Adipose tissue (tissue), 3 donors: Measurements from ENCODE around the gene YAE1. TPM values are rescaled to one million over a fixed set of nuclear protein-coding genes. Genes with fewer than 3 reads are reported as not detected.

Source experiments
- H3K27ac ChIP-seq: one replicate; pipeline ENCODE4 v1.5.1; 2013; ENCODE audit warnings: low read depth, low read length
- WGBS, 3 donors: extraction: QIAGEN DNeasy Blood & Tissue Kit; methylation state at CpG; one replicate each; pipeline ENCODE4 v1.1.7; 2013; 5-methylcytosine and 5-hydroxymethylcytosine counted together
- polyA plus RNA-seq, 3 donors: library from polyadenylated mRNA; stranded (reverse); fragments of 200-250 nt; gene quantifications; one replicate each; pipeline ENCODE4 v1.2.3, GENCODE V29; 2013
- donor health status: healthy with polysubstance abuse.
- donor health status: Bipolar disorder and iron deficiency.
- donor health status: healthy.

Gene YAE1
- polyA plus RNA-seq, 3 donors = 10.4 to 16.8 (median 11.7) TPM

DNA sequence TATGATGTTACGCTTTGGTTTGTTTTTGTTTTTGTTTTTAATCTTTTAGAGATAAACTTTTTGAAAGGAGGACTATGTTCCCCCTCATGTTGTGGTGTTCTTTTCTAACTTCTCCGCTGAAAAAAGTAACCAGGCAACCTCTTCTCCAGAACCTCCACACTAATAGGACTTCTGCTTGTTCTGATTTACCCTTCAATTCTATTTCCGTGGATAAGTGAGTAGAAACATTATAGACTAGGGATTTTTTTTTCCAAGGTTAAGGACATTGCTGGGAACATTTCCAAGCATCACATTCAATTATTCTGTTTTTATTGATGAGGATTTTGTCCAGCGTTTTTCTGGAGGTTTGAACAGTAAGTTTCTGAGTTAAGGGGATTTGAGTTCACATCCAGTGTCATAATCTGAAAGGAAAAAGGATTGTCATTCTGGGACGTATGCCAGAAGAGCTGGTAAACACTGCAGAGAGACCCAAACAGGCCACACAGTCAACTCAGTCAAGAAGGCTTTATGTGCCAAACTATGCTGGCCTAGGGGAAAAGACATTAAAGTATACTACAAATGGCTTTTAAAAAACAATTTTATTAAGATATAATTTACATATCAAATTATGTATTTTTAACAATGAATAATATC, 28.9 kb downstream of the YAE1 start:
- WGBS, 3 donors = 45 to 61% (median 52%) methylated on average over 5 of the region's 5 CpGs
- H3K27ac ChIP-seq = no peak overlapping the region

- H3K27ac ChIP-seq = no peak overlapping the region
- 45 to 75% (median 70%) methylated on average over 2 of the region's 2 CpGs for WGBS, 3 donors
These were observed 36.1 kb downstream of the YAE1 start for GRCh38 chr7:39602351-39602750.

GRCh38 chr7:39603924-39604323, 37.7 kb downstream of the YAE1 start:
- H3K27ac ChIP-seq = no peak overlapping the region

GRCh38 chr7:39605087-39605486, 38.9 kb downstream of the YAE1 start:
- H3K27ac ChIP-seq = no peak overlapping the region

DNA sequence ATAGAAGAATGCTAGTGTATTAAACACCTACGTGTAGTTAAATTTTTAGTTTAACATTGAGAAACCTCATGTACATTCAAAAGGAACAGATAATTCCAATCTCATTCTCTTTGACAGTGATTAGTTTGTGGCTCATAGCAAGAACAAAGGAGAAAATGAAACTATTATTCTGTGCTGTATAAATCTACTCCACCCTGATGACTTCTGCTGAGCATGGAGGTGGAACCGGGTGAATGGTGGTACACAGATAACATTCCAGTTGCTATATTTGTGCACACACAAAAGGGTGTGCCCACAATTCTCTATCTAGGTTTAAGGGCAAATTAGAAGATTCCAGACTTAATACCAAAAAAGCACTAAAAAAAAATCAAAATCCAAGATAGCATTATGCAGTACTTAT, 40.1 kb downstream of the YAE1 start:
- 76 to 85% (median 79%) methylated on average over 2 of the region's 2 CpGs for WGBS, 3 donors
- H3K27ac ChIP-seq = no peak overlapping the region

More at GRCh38 chr7:39605087-39605486, 38.9 kb downstream of the YAE1 start:
- WGBS, 3 donors = 92 to 100% (median 97%) methylated on average over 1 of the region's 1 CpG

GRCh38 chr7:39606941-39607340, 40.7 kb downstream of the YAE1 start:
- WGBS, 3 donors = 93 to 96% (median 95%) methylated on average over 2 of the region's 2 CpGs
- no peak overlapping the region for H3K27ac ChIP-seq

DNA sequence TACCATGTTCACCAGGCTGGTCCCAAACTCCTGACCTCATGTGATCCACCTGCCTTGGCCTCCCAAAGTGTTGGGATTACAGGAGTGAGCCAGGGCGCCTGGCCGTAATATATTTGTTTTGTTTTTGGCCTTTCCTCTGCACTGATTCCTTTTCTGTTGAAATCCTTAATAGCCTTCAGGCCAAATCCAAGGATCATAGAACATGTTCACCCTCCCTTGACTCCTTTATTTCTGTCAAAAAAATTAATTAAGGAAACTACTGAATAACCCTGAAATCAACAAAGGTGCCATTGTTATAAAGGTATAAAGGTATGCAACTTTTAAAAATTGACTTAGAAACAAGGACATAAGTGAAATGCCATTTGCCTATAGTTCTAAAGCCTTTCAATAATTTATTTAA, 41.7 kb downstream of the YAE1 start:
- no peak overlapping the region for H3K27ac ChIP-seq
- WGBS, 3 donors = 59 to 96% (median 92%) methylated on average over 2 of the region's 2 CpGs

DNA sequence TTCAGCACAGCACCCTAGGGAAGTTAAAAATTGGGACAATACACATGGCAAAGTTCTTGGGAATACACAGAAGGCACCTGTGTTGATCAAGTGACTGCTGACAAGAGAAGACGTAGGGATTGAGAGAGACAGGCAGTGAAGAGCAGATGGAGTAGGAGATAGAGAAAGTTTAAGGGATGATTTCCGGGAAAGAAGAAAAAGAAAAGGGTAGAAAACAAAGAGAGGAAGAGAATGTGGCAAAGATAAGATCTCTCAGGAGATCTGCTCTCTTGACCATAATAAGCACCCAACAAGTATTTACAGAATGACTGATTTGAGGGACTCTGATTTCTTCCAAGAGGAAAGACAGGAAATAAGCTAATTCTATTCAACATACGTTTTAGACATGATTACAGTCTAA, 42.1 kb downstream of the YAE1 start:
- H3K27ac ChIP-seq = no peak overlapping the region
- 40 to 61% (median 45%) methylated on average over 3 of the region's 3 CpGs for WGBS, 3 donors

DNA sequence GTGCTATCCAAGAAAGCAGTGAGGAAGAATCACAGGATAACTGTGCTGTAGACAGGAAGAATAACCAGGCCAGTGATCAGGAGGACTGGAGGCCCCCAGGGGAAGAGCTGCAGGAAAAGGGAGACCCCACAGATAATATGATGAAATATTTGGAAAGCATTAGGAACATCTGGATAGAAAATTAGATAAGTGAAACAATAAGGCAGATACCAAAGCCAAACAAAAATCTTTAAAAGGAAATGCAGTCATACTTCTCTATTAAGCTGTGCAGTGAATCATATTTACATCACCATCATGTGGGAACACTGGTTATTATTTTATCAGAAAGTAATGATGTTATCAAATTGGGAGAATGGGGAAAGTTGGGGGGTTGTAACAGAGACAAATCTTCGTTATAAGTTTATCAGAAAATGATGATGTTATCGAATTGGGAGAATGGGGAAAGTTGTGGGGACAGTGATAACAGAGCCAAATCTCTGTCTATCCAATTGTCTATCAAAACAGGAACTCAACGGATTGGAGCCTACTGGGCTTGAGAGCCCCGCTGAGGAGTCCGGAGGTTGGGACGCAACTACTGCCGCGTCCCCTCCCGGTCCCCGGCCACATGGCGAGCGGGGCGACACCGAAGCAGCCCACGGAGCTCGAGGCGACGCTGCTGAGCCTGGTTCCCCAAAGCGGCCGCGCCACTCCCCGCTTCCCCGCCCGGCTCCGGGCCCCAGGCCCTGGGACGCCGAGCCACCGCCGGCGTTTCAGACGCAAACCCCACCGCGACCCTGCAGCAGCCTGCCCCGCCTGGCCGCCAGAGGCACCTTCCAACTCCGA, 43.1 kb downstream of the YAE1 start:
- H3K27ac ChIP-seq = no peak overlapping the region
- 4 to 23% (median 5%) methylated on average over 36 of the region's 36 CpGs for WGBS, 3 donors

DNA sequence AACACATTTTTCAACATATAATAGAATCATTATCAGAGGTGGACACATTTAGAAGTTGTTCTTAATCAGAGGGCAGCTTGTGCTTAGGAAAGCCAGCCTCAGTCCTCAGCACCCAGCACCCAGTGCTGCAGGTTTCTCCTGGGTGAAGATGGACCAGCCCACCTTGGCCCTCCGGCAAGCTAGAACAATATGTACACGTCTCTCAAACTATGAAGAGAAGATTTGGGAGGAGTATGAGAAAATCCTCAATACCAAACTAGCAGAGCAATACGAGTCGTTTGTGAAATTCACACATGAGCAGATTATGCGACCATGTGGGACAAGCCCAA, 43.7 kb downstream of the YAE1 start:
- 68 to 78% (median 69%) methylated on average over 5 of the region's 5 CpGs for WGBS, 3 donors
- H3K27ac ChIP-seq = no peak overlapping the region

DNA sequence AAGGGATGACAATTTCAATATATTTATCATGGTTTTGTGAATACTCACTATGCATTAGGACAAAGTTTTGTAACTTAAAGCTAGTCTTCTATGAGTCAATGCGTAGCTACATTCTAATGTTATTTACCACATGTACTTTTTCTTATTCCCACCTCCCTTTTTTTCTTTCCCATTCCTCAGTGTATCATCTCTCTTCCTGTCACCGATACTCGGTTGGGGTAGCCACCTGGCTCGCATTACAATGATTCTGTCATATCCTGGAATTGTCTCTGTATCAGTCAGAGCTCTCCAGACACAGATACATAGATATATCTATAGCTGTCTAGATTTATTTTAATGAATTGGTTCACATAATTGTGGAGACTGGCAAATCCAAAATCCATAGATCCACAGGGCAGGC, 47.4 kb downstream of the YAE1 start:
- 78 to 84% (median 83%) methylated on average over 4 of the region's 4 CpGs for WGBS, 3 donors
- no peak overlapping the region for H3K27ac ChIP-seq

GRCh38 chr7:39614299-39614698, 48.1 kb downstream of the YAE1 start:
- WGBS, 3 donors = 93 to 97% (median 93%) methylated on average over 2 of the region's 2 CpGs
- no peak overlapping the region for H3K27ac ChIP-seq

GRCh38 chr7:39615350-39615975, 49.3 kb downstream of the YAE1 start:
- WGBS, 3 donors = 38 to 79% (median 76%) methylated on average over 1 of the region's 1 CpG
- no peak overlapping the region for H3K27ac ChIP-seq

- WGBS, 3 donors = 15 to 65% (median 61%) methylated on average over 1 of the region's 1 CpG
- H3K27ac ChIP-seq = no peak overlapping the region
These were observed 49.9 kb downstream of the YAE1 start for GRCh38 chr7:39616138-39616537.

- no peak overlapping the region for H3K27ac ChIP-seq
These were observed 50.8 kb downstream of the YAE1 start for GRCh38 chr7:39617005-39617404.

GRCh38 chr7:39618868-39619267, 52.7 kb downstream of the YAE1 start:
- H3K27ac ChIP-seq = no peak overlapping the region
- 88 to 93% (median 90%) methylated on average over 4 of the region's 4 CpGs for WGBS, 3 donors

DNA sequence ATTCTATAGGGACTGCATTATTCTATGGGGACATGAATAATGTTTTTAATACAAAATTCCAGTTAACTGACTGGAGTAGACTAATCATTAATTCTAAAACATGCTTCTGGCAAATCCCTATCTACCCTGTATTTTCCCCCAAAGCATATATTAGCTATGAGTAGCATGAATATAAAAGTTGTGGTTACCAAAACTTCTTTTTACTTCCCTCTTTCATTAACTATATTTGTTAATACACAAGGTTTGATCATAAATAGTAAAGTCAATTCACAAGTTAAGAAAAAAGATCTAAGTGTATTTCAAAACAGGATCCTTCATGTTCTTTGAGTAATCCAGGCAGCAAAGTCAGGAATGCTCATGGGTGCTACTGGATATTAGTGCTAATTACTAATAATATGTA, 54.3 kb downstream of the YAE1 start:
- H3K27ac ChIP-seq = no peak overlapping the region

DNA sequence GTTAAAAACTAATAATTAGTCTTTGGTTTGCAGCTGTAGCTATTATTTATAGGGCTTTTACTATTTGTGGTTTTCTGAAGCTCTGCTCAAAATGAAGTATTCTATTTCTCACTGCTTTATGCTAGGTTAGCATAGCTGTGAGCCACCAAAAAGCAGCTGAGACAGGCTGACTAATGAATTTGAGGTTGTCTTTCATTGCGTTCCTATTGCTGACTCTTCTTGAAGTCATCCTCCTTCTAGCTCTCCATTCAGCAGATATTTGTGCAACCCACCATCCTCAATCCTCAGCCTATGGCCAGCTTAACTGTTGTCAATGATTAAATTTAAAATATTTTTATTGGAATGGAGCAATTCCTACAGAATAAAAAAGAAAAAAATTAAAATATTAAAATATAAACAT, 55.1 kb downstream of the YAE1 start:
- WGBS, 3 donors = 79 to 86% (median 81%) methylated on average over 1 of the region's 1 CpG
- H3K27ac ChIP-seq = no peak overlapping the region

DNA sequence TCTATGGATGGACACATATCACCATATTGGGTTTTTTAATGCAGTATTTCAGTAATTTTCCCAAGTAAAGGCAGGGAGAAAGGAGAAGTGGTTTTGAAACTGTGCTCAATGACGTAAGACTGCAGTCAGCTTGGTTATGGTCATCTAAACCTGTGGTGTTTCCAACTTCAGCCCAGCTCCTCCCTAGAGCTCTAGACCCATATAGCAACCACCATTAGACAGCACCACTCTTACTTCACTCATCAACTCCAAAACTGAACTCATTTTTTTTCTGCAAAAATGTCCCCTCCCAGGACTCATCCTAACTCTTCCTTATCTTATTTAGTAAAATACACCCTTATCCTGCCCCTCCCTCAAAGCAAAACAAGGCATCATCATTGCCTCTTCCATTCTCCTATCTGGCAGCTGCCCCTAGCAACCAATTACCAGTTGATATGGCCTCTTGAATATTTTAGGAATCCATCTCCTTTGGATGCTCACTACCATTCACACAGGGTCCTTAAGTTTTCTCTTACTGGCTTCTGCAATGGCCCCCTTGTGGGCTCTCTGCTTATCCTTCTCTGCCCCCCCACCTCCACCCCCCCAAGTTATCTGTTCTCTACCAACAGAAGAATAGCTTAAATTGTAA, 55.7 kb downstream of the YAE1 start:
- 52 to 88% (median 55%) methylated on average over 1 of the region's 1 CpG for WGBS, 3 donors
- no peak overlapping the region for H3K27ac ChIP-seq
